ELR (cell line): ENCODE measurements around the gene PNPLA8.

Experiments
- DNase-seq: peaks from one replicate; pipeline ENCODE4 v3.0.0-alpha.2; 2015; ENCODE audit warnings: low read depth

The PNPLA8 gene

DNA sequence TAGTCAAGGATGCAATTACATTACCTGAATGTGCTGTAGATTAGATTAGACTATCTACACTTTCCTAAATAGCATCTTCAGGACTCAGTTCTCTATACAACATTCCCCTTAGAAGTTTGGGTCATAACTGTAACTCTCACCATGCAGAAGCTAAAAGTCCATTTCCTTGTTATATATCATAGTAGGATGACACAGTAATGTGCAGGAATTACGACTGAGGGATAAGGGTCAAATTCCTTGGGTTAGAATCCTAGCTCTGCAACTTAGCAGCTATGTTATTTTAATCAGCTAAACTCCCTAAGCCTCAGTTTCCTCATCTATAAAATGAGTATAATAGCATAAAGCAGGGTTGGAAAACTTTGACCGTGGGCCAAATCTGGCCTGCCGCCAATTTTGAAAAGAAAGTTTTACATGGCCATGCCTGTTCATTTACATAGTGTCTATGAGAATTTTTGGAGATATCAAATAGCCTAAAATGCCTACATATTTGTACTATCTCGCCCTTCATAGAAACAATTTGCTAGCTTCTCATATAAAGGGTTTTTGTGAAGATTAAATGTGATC, 84.5 kb downstream of the PNPLA8 start:
- DNase-seq = no peak

DNA sequence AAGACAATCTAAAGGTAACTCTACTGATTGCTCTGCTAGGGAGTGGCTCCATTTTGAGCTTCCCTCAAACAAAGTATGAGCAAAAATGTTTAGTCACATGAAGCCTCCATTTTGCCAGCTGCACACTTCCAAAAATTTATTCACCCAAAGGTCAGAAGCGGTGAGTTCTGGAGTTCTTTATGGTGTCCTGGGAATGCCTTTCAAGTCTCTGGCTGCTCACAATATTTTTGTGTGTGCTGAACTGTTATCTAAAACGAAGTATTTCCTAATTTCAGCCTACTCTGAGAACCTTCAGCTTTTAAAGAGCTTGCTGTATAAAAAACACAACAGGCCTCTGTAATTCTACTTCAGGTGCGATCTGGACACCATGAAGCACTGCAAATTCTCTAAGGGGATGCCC, 85.3 kb downstream of the PNPLA8 start:
- no peak for DNase-seq

DNA sequence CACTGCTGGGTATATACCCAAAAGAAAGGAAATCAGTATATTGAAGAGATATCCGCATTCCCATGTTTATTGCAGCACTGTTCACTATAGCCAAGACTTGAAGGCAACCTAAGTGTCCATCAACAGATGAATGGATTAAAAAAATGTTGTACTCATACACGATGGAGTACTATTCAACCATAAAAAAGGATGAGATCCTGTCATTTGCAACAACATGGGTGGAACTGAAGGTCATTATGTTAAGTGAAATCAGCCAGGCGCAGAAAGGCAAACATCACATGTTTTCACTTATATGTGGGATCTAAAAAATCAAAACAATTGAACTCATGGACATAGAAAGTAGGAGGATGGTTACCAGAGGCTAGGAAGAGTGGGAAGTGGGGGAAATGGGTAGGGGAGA, 89.0 kb downstream of the PNPLA8 start:
- no peak for DNase-seq

DNA sequence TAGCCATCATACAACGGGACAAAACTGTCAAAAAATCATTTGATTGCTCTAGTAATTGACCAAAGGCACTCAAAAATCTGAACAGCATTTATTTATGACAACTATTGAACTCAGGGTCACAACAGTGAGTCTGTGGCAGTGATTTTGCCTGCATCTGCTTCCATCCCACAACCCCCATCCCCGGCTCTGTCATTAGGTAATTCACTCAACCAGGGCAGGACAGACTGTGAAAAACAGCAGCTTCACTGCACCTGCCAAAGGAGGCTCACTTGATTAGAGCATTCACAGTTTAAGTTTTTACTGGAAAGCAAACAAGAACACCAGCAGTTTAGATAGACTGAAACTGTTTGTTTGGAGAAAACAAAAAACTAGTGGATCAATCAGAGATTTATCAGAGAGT, 91.9 kb downstream of the PNPLA8 start:
- no peak for DNase-seq

- DNase-seq = no peak
These were observed 94.8 kb downstream of the PNPLA8 start for GRCh38 chr7:108431099-108431498.

DNA sequence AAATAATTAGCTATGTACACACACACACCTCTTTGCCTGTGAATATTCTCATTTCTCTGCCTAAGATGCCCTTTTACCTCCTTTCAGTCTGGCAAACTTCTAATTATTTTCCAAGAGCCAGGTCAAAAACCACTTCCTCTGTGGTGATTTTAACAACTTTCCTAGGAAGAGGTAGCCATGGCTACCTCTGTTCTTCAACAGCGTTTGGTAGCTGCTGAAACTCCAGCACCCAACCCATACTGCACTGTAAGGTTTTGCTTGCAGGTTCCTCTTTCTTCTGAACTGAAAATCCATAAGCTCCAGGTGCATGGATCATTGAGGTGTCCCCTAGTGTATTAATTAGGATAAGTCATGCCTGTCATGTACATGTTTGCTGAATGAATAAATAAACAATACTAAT, 95.3 kb downstream of the PNPLA8 start:
- no peak for DNase-seq

GRCh38 chr7:108427766-108428165, 98.2 kb downstream of the PNPLA8 start:
- DNase-seq = no peak

GRCh38 chr7:108425714-108426275, 100.1 kb downstream of the PNPLA8 start:
- no peak for DNase-seq

DNA sequence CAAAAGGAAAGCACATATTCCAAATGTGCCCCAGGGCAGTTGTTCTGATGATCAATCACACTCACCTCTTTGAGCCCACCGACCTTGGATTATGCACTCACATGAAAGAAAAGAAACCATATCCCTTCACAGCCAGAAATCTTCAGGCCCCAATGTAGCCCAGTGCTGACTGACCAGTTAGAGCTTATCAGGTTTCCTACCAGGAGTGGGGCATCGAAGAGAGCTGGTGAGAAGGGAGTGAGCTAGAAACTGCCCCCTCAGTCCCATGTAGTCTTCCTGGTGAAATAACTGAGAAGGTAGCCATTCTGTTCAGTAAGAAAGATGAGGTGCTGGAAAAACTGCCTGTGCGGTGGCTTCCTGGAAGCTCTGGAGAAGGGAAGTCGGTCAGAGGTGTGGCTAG, 101.9 kb downstream of the PNPLA8 start:
- DNase-seq = no peak

DNA sequence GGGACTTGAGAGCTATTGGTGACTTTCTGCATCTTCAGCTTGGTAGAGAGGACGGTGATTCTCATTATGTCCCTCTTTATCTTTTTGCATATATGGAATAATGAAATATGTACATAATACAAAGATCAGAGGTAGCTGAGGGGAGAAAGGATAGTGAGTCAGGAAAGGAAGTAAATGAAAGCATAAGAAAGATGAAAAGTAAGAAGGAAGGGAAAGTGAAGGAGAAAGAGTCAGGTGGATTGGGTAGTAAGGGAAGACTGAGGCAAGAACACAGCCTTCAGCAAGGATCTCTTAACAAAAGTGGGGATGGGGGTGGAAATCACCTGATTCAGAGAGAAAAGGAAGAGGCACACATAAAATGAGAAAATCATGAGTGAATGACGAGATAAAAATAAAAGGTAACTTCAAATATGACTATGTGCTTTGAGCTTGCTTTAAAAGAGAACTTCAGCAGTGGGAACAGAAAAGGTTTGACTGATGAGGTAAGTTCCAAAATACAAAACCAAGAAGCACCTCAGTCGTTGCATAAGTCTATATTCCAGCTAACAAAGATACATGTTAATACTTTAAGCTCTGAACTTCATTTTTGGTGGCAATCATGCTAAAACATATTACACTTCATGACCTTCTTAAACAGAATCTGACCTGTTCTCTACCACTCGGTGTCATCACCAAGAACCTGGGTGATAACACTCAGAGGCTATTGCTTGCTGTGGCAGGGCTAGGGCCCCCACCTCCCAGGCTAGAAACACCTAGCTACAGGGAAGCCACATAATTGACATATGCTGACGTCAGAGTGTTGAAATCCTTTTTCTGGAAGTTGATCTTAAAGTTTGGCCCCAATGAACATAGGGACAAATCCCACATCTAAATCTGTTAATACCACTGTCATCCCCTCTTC, 102.6 kb downstream of the PNPLA8 start:
- no peak for DNase-seq

GRCh38 chr7:108421720-108422331, 104.1 kb downstream of the PNPLA8 start:
- no peak for DNase-seq
